Central memory CD8-positive, alpha-beta T cell (primary cell): Measurements from ENCODE around the gene NME2.

Source experiments
- ATAC-seq: fragments of 150-1000 bp; cut with Tn5 transposase; replicated peaks from 2 replicates; pipeline ENCODE4 v1.10.0; 2022; ENCODE audit warnings: mild to moderate bottlenecking, moderate FRiP score, moderate number of reproducible peaks; ENCODE audit not compliant: poor library complexity, severe bottlenecking; ENCODE audit errors: extremely low read depth
- DNase-seq, 2 donors: peaks; one replicate each; pipeline ENCODE4 v3.0.0; 2021; ENCODE audit warnings: low spot score in 2 of 2
- H3K27ac Mint-ChIP-seq: one replicate; pipeline ENCODE4 v1.8.0; 2022; ENCODE audit warnings: low read depth, mild to moderate bottlenecking, moderate library complexity, mixed read lengths
- H3K27me3 Mint-ChIP-seq: one replicate; pipeline ENCODE4 v1.8.0; 2022; ENCODE audit warnings: mixed read lengths
- H3K36me3 Mint-ChIP-seq: one replicate; pipeline ENCODE4 v1.8.0; 2022; ENCODE audit warnings: mild to moderate bottlenecking, moderate library complexity, mixed read lengths; ENCODE audit not compliant: insufficient read depth
- H3K4me1 Mint-ChIP-seq: one replicate; pipeline ENCODE4 v1.8.0; 2022; ENCODE audit warnings: mixed read lengths
- H3K4me3 Mint-ChIP-seq: one replicate; pipeline ENCODE4 v1.8.0; 2022; ENCODE audit warnings: mild to moderate bottlenecking, moderate library complexity, mixed read lengths
- H3K9me3 Mint-ChIP-seq: one replicate; pipeline ENCODE4 v1.8.0; 2022; ENCODE audit warnings: mixed read lengths

The NME2 gene

GRCh38 chr17:51191895-51192294, 25.7 kb downstream of the NME2 start:
- no peaks in the 10 kb centered on the region for H3K4me1 Mint-ChIP-seq
- peaks cover 44% of the 10 kb centered on the region for H3K36me3 Mint-ChIP-seq
- ATAC-seq, result no peak
- H3K27ac Mint-ChIP-seq, result no peak overlapping the region
- no peak for DNase-seq
- H3K4me3 Mint-ChIP-seq, result no peak overlapping the region
- no peaks in the 10 kb centered on the region for H3K9me3 Mint-ChIP-seq
- no peaks in the 10 kb centered on the region for H3K27me3 Mint-ChIP-seq

GRCh38 chr17:51197754-51198153, 31.5 kb downstream of the NME2 start:
- DNase-seq (no peak), ATAC-seq (no peak)
- Mint-ChIP-seq H3K4me3 (no peak overlapping the region), H3K9me3 (no peaks in the 10 kb centered on the region), H3K36me3 (peaks cover 34% of the 10 kb centered on the region), H3K27ac (peak overlapping the region; percentile 12), H3K27me3 (no peaks in the 10 kb centered on the region), H3K4me1 (no peaks in the 10 kb centered on the region)

- no peaks in the 10 kb centered on the region for H3K9me3 Mint-ChIP-seq
- no peaks in the 10 kb centered on the region for H3K4me1 Mint-ChIP-seq
- H3K36me3 Mint-ChIP-seq, result peaks cover 40% of the 10 kb centered on the region
- peak; percentile 75 for ATAC-seq
- H3K27me3 Mint-ChIP-seq, result no peaks in the 10 kb centered on the region
- DNase-seq, result no peak
- no peak overlapping the region for H3K27ac Mint-ChIP-seq
- no peak overlapping the region for H3K4me3 Mint-ChIP-seq
Observed at GRCh38 chr17:51200295-51200694, 34.1 kb downstream of the NME2 start.

GRCh38 chr17:51200846-51201245, 34.6 kb downstream of the NME2 start:
- Mint-ChIP-seq H3K27me3 (no peaks in the 10 kb centered on the region), H3K9me3 (no peaks in the 10 kb centered on the region), H3K4me1 (no peaks in the 10 kb centered on the region), H3K36me3 (peaks cover 41% of the 10 kb centered on the region), H3K27ac (peak overlapping the region; percentile 67), H3K4me3 (no peak overlapping the region)
- DNase-seq (no peak), ATAC-seq (no peak)

GRCh38 chr17:51203838-51204237, 37.6 kb downstream of the NME2 start:
- Mint-ChIP-seq H3K36me3 (peaks cover 47% of the 10 kb centered on the region), H3K27ac (no peak overlapping the region), H3K27me3 (no peaks in the 10 kb centered on the region), H3K4me3 (no peak overlapping the region), H3K9me3 (no peaks in the 10 kb centered on the region), H3K4me1 (no peaks in the 10 kb centered on the region)
- DNase-seq, result no peak
- ATAC-seq, result no peak

- Mint-ChIP-seq H3K36me3 (peaks cover 47% of the 10 kb centered on the region), H3K27me3 (no peaks in the 10 kb centered on the region), H3K4me3 (no peak overlapping the region), H3K4me1 (no peaks in the 10 kb centered on the region), H3K27ac (no peak overlapping the region), H3K9me3 (no peaks in the 10 kb centered on the region)
- no peak for ATAC-seq
- no peak for DNase-seq
Observed at GRCh38 chr17:51214920-51215319, 48.7 kb downstream of the NME2 start.

GRCh38 chr17:51217946-51218345, 51.7 kb downstream of the NME2 start:
- no peaks in the 10 kb centered on the region for H3K27me3 Mint-ChIP-seq
- no peaks in the 10 kb centered on the region for H3K9me3 Mint-ChIP-seq
- ATAC-seq (no peak), DNase-seq (no peak)
- peaks cover 6% of the 10 kb centered on the region for H3K4me1 Mint-ChIP-seq
- H3K4me3 Mint-ChIP-seq, result no peak overlapping the region
- H3K27ac Mint-ChIP-seq, result no peak overlapping the region
- H3K36me3 Mint-ChIP-seq, result peaks cover 46% of the 10 kb centered on the region

- Mint-ChIP-seq H3K4me1 (peaks cover 13% of the 10 kb centered on the region), H3K27ac (no peak overlapping the region), H3K27me3 (no peaks in the 10 kb centered on the region), H3K9me3 (no peaks in the 10 kb centered on the region), H3K36me3 (peaks cover 47% of the 10 kb centered on the region), H3K4me3 (no peak overlapping the region)
- DNase-seq (no peak), ATAC-seq (no peak)
Observed at GRCh38 chr17:51221322-51221721, 55.1 kb downstream of the NME2 start.
